ENCODE results near the gene KCNE3. TPM values are rescaled to one million over a fixed set of nuclear protein-coding genes. Genes with fewer than 3 reads are reported as not detected.

The KCNE3 gene
- total RNA-seq, 1 donor from 2014 or later: 0.59 TPM

- FAIRE-seq: no peak
- TF ChIP-seq, protein P1, sequence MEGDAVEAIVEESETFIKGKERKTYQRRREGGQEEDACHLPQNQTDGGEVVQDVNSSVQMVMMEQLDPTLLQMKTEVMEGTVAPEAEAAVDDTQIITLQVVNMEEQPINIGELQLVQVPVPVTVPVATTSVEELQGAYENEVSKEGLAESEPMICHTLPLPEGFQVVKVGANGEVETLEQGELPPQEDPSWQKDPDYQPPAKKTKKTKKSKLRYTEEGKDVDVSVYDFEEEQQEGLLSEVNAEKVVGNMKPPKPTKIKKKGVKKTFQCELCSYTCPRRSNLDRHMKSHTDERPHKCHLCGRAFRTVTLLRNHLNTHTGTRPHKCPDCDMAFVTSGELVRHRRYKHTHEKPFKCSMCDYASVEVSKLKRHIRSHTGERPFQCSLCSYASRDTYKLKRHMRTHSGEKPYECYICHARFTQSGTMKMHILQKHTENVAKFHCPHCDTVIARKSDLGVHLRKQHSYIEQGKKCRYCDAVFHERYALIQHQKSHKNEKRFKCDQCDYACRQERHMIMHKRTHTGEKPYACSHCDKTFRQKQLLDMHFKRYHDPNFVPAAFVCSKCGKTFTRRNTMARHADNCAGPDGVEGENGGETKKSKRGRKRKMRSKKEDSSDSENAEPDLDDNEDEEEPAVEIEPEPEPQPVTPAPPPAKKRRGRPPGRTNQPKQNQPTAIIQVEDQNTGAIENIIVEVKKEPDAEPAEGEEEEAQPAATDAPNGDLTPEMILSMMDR (IDR thresholded peaks at IDR 0.05; ENCODE audit: insufficient read depth, low read depth, low read length): no peak
- no peak for TF ChIP-seq EZH2 (IDR thresholded peaks at IDR 0.05; ENCODE audit: insufficient read depth, low read length)
- DNase-seq (ENCODE audit: low read depth): no peak
Observed at GRCh38 chr11:74493791-74494630, 26.7 kb upstream of the KCNE3 start.

DNA sequence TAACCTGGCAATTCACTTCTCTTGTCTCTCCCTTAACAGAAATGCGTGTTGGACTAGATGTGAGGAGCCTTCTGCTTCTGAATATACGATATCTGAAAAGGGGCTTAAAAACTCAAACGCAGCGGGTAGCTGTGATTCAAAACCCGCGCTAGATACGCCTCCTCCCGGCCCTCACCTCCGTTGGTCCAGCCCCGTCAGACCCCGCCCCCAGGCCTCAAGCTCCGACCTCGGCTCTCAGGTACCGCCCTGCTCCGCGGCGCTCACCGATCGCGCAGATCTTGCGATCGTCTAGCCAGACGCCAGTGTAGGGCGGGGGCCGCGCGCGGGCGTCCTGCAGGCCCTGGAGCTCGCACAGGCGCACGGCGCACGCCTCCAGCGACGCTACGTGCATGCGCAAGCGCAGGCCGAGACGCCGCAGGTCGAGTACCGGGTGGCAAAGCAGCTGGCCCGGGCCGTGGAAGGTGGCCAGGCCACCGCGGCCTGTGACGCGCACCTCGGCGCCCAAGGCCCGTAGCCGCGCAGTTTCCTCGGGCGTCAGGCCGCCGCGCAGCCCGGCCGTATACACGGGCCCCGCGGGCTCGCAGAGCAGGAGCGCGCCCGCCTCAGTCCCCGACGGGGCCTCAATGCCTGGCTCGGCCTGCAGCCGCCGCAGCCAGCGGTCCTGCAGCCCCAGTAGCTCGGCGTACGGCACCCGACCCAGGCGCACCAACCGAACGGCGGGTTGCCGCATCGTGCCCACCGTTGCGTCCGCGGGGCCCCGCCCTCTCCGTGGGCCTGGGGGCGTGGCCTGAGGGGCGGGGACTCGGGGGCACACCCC lies 25.8 kb upstream of the KCNE3 start, which contains the start of gene LIPT2:
Gene LIPT2 (minus strand): TSS at position 751 of the 817 bp plus-strand sequence. CDS start 21 bp downstream, at position 730.
- no peaks in the 10 kb centered on the region for H3K36me3 ChIP-seq (ENCODE audit: insufficient read depth, low read length)
- DNase-seq (ENCODE audit: low read depth) (peak; percentile 94), FAIRE-seq (peak; percentile 74)
- H3K4me1 ChIP-seq (ENCODE audit: insufficient read depth, low read length): peaks cover 5% of the 10 kb centered on the region
- H2AFZ ChIP-seq (ENCODE audit: low read depth, low read length): peak within 1 kb of the TSS; percentile 95
- peak within 1 kb of the TSS; percentile 69 for H3K4me3 ChIP-seq (ENCODE audit: insufficient read depth, low read depth, low read length)
- peak within 1 kb of the TSS; percentile 81 for H3K4me2 ChIP-seq (ENCODE audit: low read length)
- Mint-ChIP-seq H3K36me3 (ENCODE audit: low read depth, unreplicated experiment) (peaks cover 2% of the 10 kb centered on the region), H3K27ac (ENCODE audit: unreplicated experiment) (no peak within 1 kb of the TSS), H3K9me3 (ENCODE audit: unreplicated experiment) (peaks cover 8% of the 10 kb centered on the region), H3K27me3 (ENCODE audit: low read depth, unreplicated experiment) (no peaks in the 10 kb centered on the region), H3K4me3 (ENCODE audit: unreplicated experiment) (peak within 1 kb of the TSS; percentile 88), H3K4me1 (ENCODE audit: low read depth, unreplicated experiment) (peaks cover 6% of the 10 kb centered on the region)
- H3K79me2 ChIP-seq (ENCODE audit: insufficient read depth, low read length): no peaks in the 10 kb centered on the region
- TF ChIP-seq EZH2 (IDR thresholded peaks at IDR 0.05; ENCODE audit: insufficient read depth, low read length): no peak
- TF ChIP-seq, protein P1 (IDR thresholded peaks at IDR 0.05; ENCODE audit: insufficient read depth, low read depth, low read length): no peak
- H3K9me3 ChIP-seq (ENCODE audit: insufficient read depth, low read depth, low read length): no peaks in the 10 kb centered on the region
- peak within 1 kb of the TSS; percentile 85 for H3K9ac ChIP-seq (ENCODE audit: low read length)
- no peaks in the 10 kb centered on the region for H3K27me3 ChIP-seq (ENCODE audit: insufficient read depth, low read length)
- H3K27ac ChIP-seq (ENCODE audit: low read depth, low read length): peak within 1 kb of the TSS; percentile 79
- no peaks in the 10 kb centered on the region for H4K20me1 ChIP-seq (ENCODE audit: insufficient read depth, low read length)

More at GRCh38 chr11:74493791-74494630, 26.7 kb upstream of the KCNE3 start:
- Mint-ChIP-seq H3K4me3 (ENCODE audit: unreplicated experiment) (peak overlapping the region; percentile 88), H3K27ac (ENCODE audit: unreplicated experiment) (no peak overlapping the region), H3K36me3 (ENCODE audit: low read depth, unreplicated experiment) (peaks cover 2% of the 10 kb centered on the region), H3K27me3 (ENCODE audit: low read depth, unreplicated experiment) (no peaks in the 10 kb centered on the region), H3K9me3 (ENCODE audit: unreplicated experiment) (peaks cover 8% of the 10 kb centered on the region), H3K4me1 (ENCODE audit: low read depth, unreplicated experiment) (peaks cover 6% of the 10 kb centered on the region)
- no peaks in the 10 kb centered on the region for H3K79me2 ChIP-seq (ENCODE audit: insufficient read depth, low read length)
- H2AFZ ChIP-seq (ENCODE audit: low read depth, low read length): peak overlapping the region; percentile 95
- H3K27ac ChIP-seq (ENCODE audit: low read depth, low read length): peak overlapping the region; percentile 79
- peak overlapping the region; percentile 69 for H3K4me3 ChIP-seq (ENCODE audit: insufficient read depth, low read depth, low read length)
- H3K4me1 ChIP-seq (ENCODE audit: insufficient read depth, low read length): peaks cover 5% of the 10 kb centered on the region
- peak overlapping the region; percentile 81 for H3K4me2 ChIP-seq (ENCODE audit: low read length)
- peak overlapping the region; percentile 85 for H3K9ac ChIP-seq (ENCODE audit: low read length)
- no peaks in the 10 kb centered on the region for H3K9me3 ChIP-seq (ENCODE audit: insufficient read depth, low read depth, low read length)
- no peaks in the 10 kb centered on the region for H3K36me3 ChIP-seq (ENCODE audit: insufficient read depth, low read length)
- H4K20me1 ChIP-seq (ENCODE audit: insufficient read depth, low read length): no peaks in the 10 kb centered on the region
- H3K27me3 ChIP-seq (ENCODE audit: insufficient read depth, low read length): no peaks in the 10 kb centered on the region

All from astrocyte (in vitro differentiated cells and primary cell).